Transverse colon (tissue), 4 donors: ENCODE data around the gene CAPZA2. TPM values are rescaled to one million over a fixed set of nuclear protein-coding genes. Genes with fewer than 3 reads are reported as not detected.
"Not testable (repeated sequence)": the region's sequence is repeated elsewhere in the genome, so short reads cannot be mapped to it uniquely, and the experiment has no call there.

Experiments
- DNase-seq: peaks from one replicate; pipeline ENCODE4 v3.0.0-alpha.2; 2019
- H3K27ac ChIP-seq, 4 donors: fragments of 200-600 bp; sonication (generic); 2 replicates each; pipeline ENCODE4 v1.5.1; 2016 to 2018; ENCODE audit warnings: inconsistent platforms in 4 of 4
- H3K27me3 ChIP-seq: fragments of 200-600 bp; sonication (generic); 2 replicates; pipeline ENCODE4 v1.5.1; 2017; ENCODE audit warnings: inconsistent platforms
- H3K36me3 ChIP-seq, 4 donors: fragments of 200-600 bp; sonication (generic); 2 replicates each; pipeline ENCODE4 v1.5.1; 2017 to 2019; ENCODE audit warnings: inconsistent platforms in 4 of 4
- H3K4me1 ChIP-seq, 4 donors: fragments of 200-600 bp; sonication (generic); 2 replicates each; pipeline ENCODE4 v1.5.1; 2017 to 2020; ENCODE audit warnings: inconsistent platforms in 4 of 4
- H3K4me3 ChIP-seq, 4 donors: fragments of 200-600 bp; sonication (generic); 1 replicate in 1 of 4; 2 replicates in 3 of 4; pipeline versions ENCODE4 v1.5.1 to v1.6.1; 2017 to 2019; ENCODE audit warnings: inconsistent platforms in 4 of 4
- H3K9me3 ChIP-seq, 2 donors: fragments of 200-600 bp; sonication (generic); 2 replicates each; pipeline ENCODE4 v1.5.1; 2017 to 2019; ENCODE audit warnings: inconsistent platforms in 2 of 2
- CTCF ChIP-seq, 5 experiments: fragments of 200-600 bp in 3 of 5; fragments of 450-650 bp in 2 of 5; sonication (generic) in 3 of 5; IDR thresholded peaks; 1 replicate in 2 of 5; 2 replicates in 3 of 5; pipeline ENCODE4 v1.5.1; 2016 to 2017; ENCODE audit warnings: antibody characterized with exemption in 5 of 5, inconsistent platforms in 3 of 5, mild to moderate bottlenecking in 2 of 5, moderate library complexity in 1 of 5
- EP300 ChIP-seq: sonication (generic); formaldehyde crosslinking; IDR thresholded peaks from one replicate; pipeline ENCODE4 v1.6.1; 2017; ENCODE audit warnings: antibody characterized with exemption, low read depth
- POLR2A ChIP-seq: fragments of 450-650 bp; IDR thresholded peaks from one replicate; pipeline ENCODE4 v1.6.1; 2016; ENCODE audit warnings: antibody characterized with exemption, mild to moderate bottlenecking, moderate library complexity
- POLR2AphosphoS5 ChIP-seq, 3 donors: sonication (generic); formaldehyde crosslinking; IDR thresholded peaks; one replicate each; pipeline ENCODE4 v1.6.1; 2016; ENCODE audit warnings: antibody characterized with exemption in 3 of 3
- WGBS, 2 donors: methylation state at CpG; one replicate each; pipeline ENCODE4 v1.1.5; 2018; ENCODE audit warnings: low coverage in 1 of 2; 5-methylcytosine and 5-hydroxymethylcytosine counted together
- in situ Hi-C, 4 donors: fragments of 200-750 bp; cut with MboI; loops; one replicate each; pipeline versions ENCODE4 v1.15.0 to v1.15.1; 2017; ENCODE audit warnings: low sequenced_read_pairs in 3 of 4, low pct_ligation_motif_present in 1 of 4, low pct_unique_long_range_greater_than_20kb in 1 of 4
- intact Hi-C: fragments of 100-400 bp; cut with DNase I; formaldehyde crosslinking; loops from one replicate; pipeline ENCODE4 v1.15.1; 2023; ENCODE audit warnings: low total_unique reads
- small RNA-seq, 4 donors: library from RNA; depleted of rRNA; stranded (forward); fragments of <200 nt; gene quantifications; one replicate each; pipeline ENCODE3, GENCODE V24; 2016
- total RNA-seq, 4 donors: library from RNA; depleted of rRNA; stranded (reverse); fragments of >200 nt; gene quantifications; one replicate each; pipeline ENCODE4 v1.1.0, GENCODE V29; 2016

The CAPZA2 gene
- total RNA-seq, 4 donors from 2014 or later = 74.4 to 133 (median 88.5) TPM

DNA sequence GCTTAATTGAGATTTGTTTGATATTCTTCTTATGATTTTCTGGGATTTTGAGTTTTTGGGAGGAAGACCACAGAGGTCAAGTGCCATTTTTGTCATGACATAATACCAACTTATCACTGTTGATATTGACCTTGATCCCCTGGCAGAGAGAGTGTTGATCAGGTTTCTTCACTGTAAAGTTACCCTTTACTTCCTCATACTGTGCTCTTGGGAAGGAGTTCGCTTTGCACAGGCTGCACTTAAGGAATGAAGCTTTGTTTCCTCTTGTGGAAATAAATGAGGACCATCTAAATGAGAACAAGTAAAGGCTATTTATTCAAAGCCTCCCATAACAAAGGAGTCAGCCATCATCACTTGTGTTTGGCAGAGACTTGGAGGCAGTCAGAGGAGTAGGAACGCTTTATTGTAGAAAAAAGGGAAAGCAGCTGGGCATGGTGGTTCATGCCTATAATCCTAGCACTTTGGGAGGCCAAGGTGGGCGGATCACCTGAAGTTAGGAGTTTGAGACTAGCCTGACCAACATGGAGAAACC is 107.0 kb downstream of the CAPZA2 start:
- intact Hi-C loops (no loop called here), in situ Hi-C loops (loop anchor here in 1 of 4 donors (25.0 kb wide), 1 partner anchor 1218 kb away; the partner anchor contains the start of gene LSM8)
- Histone ChIP-seq H3K9me3 (no peaks in the 10 kb centered on the region), H3K4me3 (no peak overlapping the region), H3K36me3 (no peaks in the 10 kb centered on the region), H3K27ac (no peak overlapping the region), H3K4me1 (peaks cover 0 to 9% (median 0%) of the 10 kb centered on the region in 4 donors), H3K27me3 (no peaks in the 10 kb centered on the region)
- no peak for TF ChIP-seq POLR2A
- TF ChIP-seq CTCF (IDR thresholded peaks at IDR 0.05) = no peak
- TF ChIP-seq POLR2AphosphoS5 (IDR thresholded peaks at IDR 0.05) = no peak
- no peak for TF ChIP-seq EP300
- DNase-seq = no peak
- 90 to 97% methylated on average over 2 to 3 of the region's 3 CpGs for WGBS, 2 donors

GRCh38 chr7:116970238-116970910 is 108.0 kb downstream of the CAPZA2 start:
- Histone ChIP-seq H3K27ac (no peak overlapping the region), H3K4me3 (no peak overlapping the region), H3K27me3 (no peaks in the 10 kb centered on the region), H3K36me3 (no peaks in the 10 kb centered on the region), H3K4me1 (peaks cover 0 to 9% (median 0%) of the 10 kb centered on the region in 4 donors), H3K9me3 (no peaks in the 10 kb centered on the region)
- in situ Hi-C loops = loop anchor here in 1 of 4 donors (25.0 kb wide), 1 partner anchor 1217 kb away; the partner anchor contains the start of gene LSM8
- TF ChIP-seq CTCF (IDR thresholded peaks at IDR 0.05) (no peak), POLR2A (no peak), EP300 (no peak), POLR2AphosphoS5 (IDR thresholded peaks at IDR 0.05) (no peak)
- DNase-seq = no peak
- intact Hi-C loops = no loop called here
- WGBS, 2 donors = 80 to 100% methylated on average over 1 to 3 of the region's 3 CpGs

GRCh38 chr7:116971153-116971552 is 108.8 kb downstream of the CAPZA2 start:
- H3K4me3 ChIP-seq, intact Hi-C loops, H3K4me1 ChIP-seq, H3K27me3 ChIP-seq, H3K36me3 ChIP-seq, H3K27ac ChIP-seq, H3K9me3 ChIP-seq, DNase-seq: not testable (repeated sequence)
- in situ Hi-C loops = loop anchor here in 1 of 4 donors (25.0 kb wide), 1 partner anchor 1216 kb away; the partner anchor contains the start of gene LSM8

Small RNAs within 50 kb of the gene (small RNA-seq; reads per million reads assigned to genes)
- gene RF00019 (0 reads per million in 4 donors), gene RF02179 (0 reads per million in 4 donors), gene RF02180 (0 reads per million in 4 donors), gene RF02188 (0 reads per million in 4 donors), gene RNA5SP239 (0 reads per million in 4 donors)

Other genes with a start within 250 kb of the CAPZA2 start
- 10 to 100 TPM in 3 of 4 donors, 1 to 10 TPM in 1; 6.4 to 35.5 (median 20.3) TPM for gene MET, start 190.4 kb upstream of the CAPZA2 start, total RNA-seq
- gene ST7, start 90.9 kb downstream of the CAPZA2 start, total RNA-seq = 10 to 100 TPM in 3 of 4 donors, 1 to 10 TPM in 1; 7.2 to 47.9 (median 19.1) TPM